Measurements from ENCODE around the gene RBM33. TPM values are rescaled to one million over a fixed set of nuclear protein-coding genes. Genes with fewer than 3 reads are reported as not detected.
A peak's percentile ranks its signal among the peaks of the same experiment; 100 is the strongest.
"Not testable (repeated sequence)": the region's sequence is repeated elsewhere in the genome, so short reads cannot be mapped to it uniquely, and the experiment has no call there.

RBM33 gene
- total RNA-seq, 1 experiment from 2014 or later, result 61.1 TPM

DNA sequence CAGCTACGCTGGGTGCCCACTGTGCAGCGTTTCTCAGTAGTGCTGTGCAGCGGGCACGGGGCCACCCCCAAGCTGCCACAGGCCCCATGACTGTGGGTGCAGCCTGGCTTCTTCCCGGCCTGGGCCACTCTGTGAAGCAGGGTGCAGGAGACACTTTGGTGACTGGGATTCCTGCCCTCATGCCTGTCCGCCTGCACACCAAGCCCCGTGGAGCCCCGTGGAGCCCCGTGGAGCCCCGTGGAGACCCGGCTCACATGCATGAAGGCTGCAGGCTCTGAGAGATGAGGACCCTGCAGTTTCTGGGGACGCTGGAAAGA is 171.7 kb downstream of the RBM33 start:
- CTCF ChIA-PET, result interaction anchor here (0.6 kb wide), 1 partner anchor 14 kb away, joined by 8 read pairs; no protein-coding TSS in a partner anchor
- Histone ChIP-seq H3K4me3 (ENCODE audit: low read depth in 2 of 2, low read length in 2 of 2) (no peak overlapping the region), H3K27me3 (ENCODE audit: control insufficient read depth, insufficient read depth, low read length) (no peaks in the 10 kb centered on the region; the same call in 1 of the 2 replicates), H3K36me3 (ENCODE audit: control insufficient read depth, insufficient read depth, low read length) (no peaks in the 10 kb centered on the region), H3K9me3 (ENCODE audit: control insufficient read depth, insufficient read depth, low read depth, low read length) (no peaks in the 10 kb centered on the region), H3K4me1 (ENCODE audit: control insufficient read depth, insufficient read depth, low read length) (peaks cover 39% of the 10 kb centered on the region), H3K27ac (ENCODE audit: low read length) (no peak overlapping the region)
- TF ChIP-seq, protein P1, sequence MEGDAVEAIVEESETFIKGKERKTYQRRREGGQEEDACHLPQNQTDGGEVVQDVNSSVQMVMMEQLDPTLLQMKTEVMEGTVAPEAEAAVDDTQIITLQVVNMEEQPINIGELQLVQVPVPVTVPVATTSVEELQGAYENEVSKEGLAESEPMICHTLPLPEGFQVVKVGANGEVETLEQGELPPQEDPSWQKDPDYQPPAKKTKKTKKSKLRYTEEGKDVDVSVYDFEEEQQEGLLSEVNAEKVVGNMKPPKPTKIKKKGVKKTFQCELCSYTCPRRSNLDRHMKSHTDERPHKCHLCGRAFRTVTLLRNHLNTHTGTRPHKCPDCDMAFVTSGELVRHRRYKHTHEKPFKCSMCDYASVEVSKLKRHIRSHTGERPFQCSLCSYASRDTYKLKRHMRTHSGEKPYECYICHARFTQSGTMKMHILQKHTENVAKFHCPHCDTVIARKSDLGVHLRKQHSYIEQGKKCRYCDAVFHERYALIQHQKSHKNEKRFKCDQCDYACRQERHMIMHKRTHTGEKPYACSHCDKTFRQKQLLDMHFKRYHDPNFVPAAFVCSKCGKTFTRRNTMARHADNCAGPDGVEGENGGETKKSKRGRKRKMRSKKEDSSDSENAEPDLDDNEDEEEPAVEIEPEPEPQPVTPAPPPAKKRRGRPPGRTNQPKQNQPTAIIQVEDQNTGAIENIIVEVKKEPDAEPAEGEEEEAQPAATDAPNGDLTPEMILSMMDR (IDR thresholded peaks at IDR 0.05), result no peak
- no peak for TF ChIP-seq SIN3A (IDR thresholded peaks at IDR 0.05; ENCODE audit: borderline replicate concordance, insufficient read depth, low read depth, low read length)
- TF ChIP-seq, protein P2, sequence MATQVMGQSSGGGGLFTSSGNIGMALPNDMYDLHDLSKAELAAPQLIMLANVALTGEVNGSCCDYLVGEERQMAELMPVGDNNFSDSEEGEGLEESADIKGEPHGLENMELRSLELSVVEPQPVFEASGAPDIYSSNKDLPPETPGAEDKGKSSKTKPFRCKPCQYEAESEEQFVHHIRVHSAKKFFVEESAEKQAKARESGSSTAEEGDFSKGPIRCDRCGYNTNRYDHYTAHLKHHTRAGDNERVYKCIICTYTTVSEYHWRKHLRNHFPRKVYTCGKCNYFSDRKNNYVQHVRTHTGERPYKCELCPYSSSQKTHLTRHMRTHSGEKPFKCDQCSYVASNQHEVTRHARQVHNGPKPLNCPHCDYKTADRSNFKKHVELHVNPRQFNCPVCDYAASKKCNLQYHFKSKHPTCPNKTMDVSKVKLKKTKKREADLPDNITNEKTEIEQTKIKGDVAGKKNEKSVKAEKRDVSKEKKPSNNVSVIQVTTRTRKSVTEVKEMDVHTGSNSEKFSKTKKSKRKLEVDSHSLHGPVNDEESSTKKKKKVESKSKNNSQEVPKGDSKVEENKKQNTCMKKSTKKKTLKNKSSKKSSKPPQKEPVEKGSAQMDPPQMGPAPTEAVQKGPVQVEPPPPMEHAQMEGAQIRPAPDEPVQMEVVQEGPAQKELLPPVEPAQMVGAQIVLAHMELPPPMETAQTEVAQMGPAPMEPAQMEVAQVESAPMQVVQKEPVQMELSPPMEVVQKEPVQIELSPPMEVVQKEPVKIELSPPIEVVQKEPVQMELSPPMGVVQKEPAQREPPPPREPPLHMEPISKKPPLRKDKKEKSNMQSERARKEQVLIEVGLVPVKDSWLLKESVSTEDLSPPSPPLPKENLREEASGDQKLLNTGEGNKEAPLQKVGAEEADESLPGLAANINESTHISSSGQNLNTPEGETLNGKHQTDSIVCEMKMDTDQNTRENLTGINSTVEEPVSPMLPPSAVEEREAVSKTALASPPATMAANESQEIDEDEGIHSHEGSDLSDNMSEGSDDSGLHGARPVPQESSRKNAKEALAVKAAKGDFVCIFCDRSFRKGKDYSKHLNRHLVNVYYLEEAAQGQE (IDR thresholded peaks at IDR 0.05; ENCODE audit: insufficient read depth in 1 of 2, low read depth in 2 of 2, low read length in 1 of 2), result no peak
- TF ChIP-seq TCF7L2 (IDR thresholded peaks at IDR 0.05; ENCODE audit: low read depth, low read length), result no peak
- no peak for TF ChIP-seq POLR2AphosphoS5 (IDR thresholded peaks at IDR 0.05; ENCODE audit: low read depth, low read length)
- intact Hi-C loops (cut with micrococcal nuclease; ENCODE audit: unreplicated experiment), result loop anchor here (10.0 kb wide), 1 partner anchor 319 kb away; no protein-coding TSS in a partner anchor
- in situ Hi-C loops (cut with HindIII; ENCODE audit: low pct_unique_long_range_greater_than_20kb, low sequenced_read_pairs), result no loop called here
- no TSS peak for BruUV-seq (replicated peaks)
- POLR2A ChIA-PET, result no interaction called here
- ATAC-seq, result no peak
- DNase-seq (ENCODE audit: low read depth, low spot score), result no peak

DNA sequence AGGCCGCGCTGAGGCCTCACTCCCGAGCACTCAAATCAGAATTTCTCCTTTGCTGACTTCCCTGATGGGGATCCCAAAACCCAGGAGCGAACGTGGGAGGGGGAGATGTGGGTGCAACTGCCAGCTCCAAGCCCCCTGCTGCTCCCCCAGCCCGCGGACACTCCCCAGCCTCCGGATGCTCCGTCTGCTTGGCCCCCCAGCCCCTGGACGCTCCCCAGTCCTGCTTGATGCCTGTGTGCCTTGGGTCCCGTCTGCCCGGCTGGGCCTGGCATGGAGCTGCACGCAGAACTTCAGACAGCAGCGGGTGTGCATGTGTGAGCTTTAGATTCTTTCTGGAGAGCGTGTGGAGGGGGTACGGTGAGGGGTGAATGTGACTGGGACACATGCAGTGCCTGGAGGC is 172.5 kb downstream of the RBM33 start:
- TF ChIP-seq, protein P2 (IDR thresholded peaks at IDR 0.05; ENCODE audit: insufficient read depth in 1 of 2, low read depth in 2 of 2, low read length in 1 of 2), result no peak
- TF ChIP-seq SIN3A (IDR thresholded peaks at IDR 0.05; ENCODE audit: borderline replicate concordance, insufficient read depth, low read depth, low read length), result no peak
- TF ChIP-seq, protein P1 (IDR thresholded peaks at IDR 0.05), result no peak
- peaks cover 34% of the 10 kb centered on the region for H3K4me1 ChIP-seq (ENCODE audit: control insufficient read depth, insufficient read depth, low read length)
- POLR2A ChIA-PET, result no interaction called here
- H3K27ac ChIP-seq (ENCODE audit: low read length), result no peak overlapping the region
- intact Hi-C loops (cut with micrococcal nuclease; ENCODE audit: unreplicated experiment) (loop anchor here (10.0 kb wide), 1 partner anchor 318 kb away; no protein-coding TSS in a partner anchor), in situ Hi-C loops (cut with HindIII; ENCODE audit: low pct_unique_long_range_greater_than_20kb, low sequenced_read_pairs) (no loop called here)
- no peaks in the 10 kb centered on the region for H3K27me3 ChIP-seq (ENCODE audit: control insufficient read depth, insufficient read depth, low read length)
- H3K36me3 ChIP-seq (ENCODE audit: control insufficient read depth, insufficient read depth, low read length), result no peaks in the 10 kb centered on the region
- CTCF ChIA-PET, result no interaction called here
- no peak for DNase-seq (ENCODE audit: low read depth, low spot score)
- no TSS peak for BruUV-seq (replicated peaks)
- H3K4me3 ChIP-seq (ENCODE audit: low read depth in 2 of 2, low read length in 2 of 2), result no peak overlapping the region
- no peaks in the 10 kb centered on the region for H3K9me3 ChIP-seq (ENCODE audit: control insufficient read depth, insufficient read depth, low read depth, low read length)
- ATAC-seq, result no peak

DNA sequence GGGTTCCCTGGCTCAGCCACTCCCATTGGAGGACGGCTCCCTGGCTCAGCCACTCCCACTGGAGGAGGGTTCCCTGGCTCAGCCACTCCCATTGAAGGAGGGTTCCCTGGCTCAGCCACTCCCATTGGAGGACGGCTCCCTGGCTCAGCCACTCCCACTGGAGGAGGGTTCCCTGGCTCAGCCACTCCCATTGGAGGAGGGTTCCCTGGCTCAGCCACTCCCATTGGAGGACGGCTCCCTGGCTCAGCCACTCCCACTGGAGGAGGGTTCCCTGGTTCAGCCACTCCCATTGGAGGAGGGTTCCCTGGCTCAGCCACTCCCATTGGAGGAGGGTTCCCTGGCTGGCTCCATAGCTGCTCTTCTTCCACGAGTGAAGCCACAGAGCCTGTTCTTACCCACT is 173.1 kb downstream of the RBM33 start:
- H3K36me3 ChIP-seq (ENCODE audit: control insufficient read depth, insufficient read depth, low read length); BruUV-seq (replicated peaks); H3K9me3 ChIP-seq (ENCODE audit: control insufficient read depth, insufficient read depth, low read depth, low read length); in situ Hi-C loops (cut with HindIII; ENCODE audit: low pct_unique_long_range_greater_than_20kb, low sequenced_read_pairs); DNase-seq (ENCODE audit: low read depth, low spot score); POLR2A ChIA-PET; H3K27me3 ChIP-seq (ENCODE audit: control insufficient read depth, insufficient read depth, low read length); ATAC-seq; H3K4me3 ChIP-seq (ENCODE audit: low read depth in 2 of 2, low read length in 2 of 2): not testable (repeated sequence)
- Histone ChIP-seq H3K4me1 (ENCODE audit: control insufficient read depth, insufficient read depth, low read length) (peaks cover 29% of the 10 kb centered on the region), H3K27ac (ENCODE audit: low read length) (peak overlapping the region; percentile 54; the same call in 1 of the 2 replicates)
- CTCF ChIA-PET, result interaction anchor here (0.5 kb wide), 1 partner anchor 49 kb away, joined by 3 read pairs; no protein-coding TSS in a partner anchor
- intact Hi-C loops (cut with micrococcal nuclease; ENCODE audit: unreplicated experiment), result loop anchor here (10.0 kb wide), 1 partner anchor 317 kb away; no protein-coding TSS in a partner anchor
